GM23338 (cell line): ENCODE measurements around the gene MRPS7. TPM values are rescaled to one million over a fixed set of nuclear protein-coding genes. Genes with fewer than 3 reads are reported as not detected.

Source experiments
- ATAC-seq: fragments of 200-7000 bp; cut with Tn5 transposase; 3 replicates; pipeline ENCODE4 v1.9.1; 2020
- DNase-seq: peaks from one replicate; pipeline ENCODE4 v3.0.0-alpha.2; 2015; ENCODE audit warnings: low spot score
- H2AFZ ChIP-seq: fragments of 200-600 bp; sonication (generic); 2 replicates; pipeline ENCODE4 v1.8.0; 2016; ENCODE audit warnings: antibody characterized with exemption, mild to moderate bottlenecking, moderate library complexity
- H3F3A ChIP-seq: fragments of 200-600 bp; sonication (generic); replicated peaks from 2 replicates; pipeline ENCODE4 v1.8.0; 2017; ENCODE audit warnings: antibody characterized with exemption, mixed run types, low read depth
- H3K27ac ChIP-seq: fragments of 200-600 bp; sonication (generic); 2 replicates; pipeline ENCODE4 v1.6.1; 2016; ENCODE audit warnings: low read depth
- H3K27me3 ChIP-seq: fragments of 200-600 bp; sonication (generic); 2 replicates; pipeline ENCODE4 v1.8.0; 2016; ENCODE audit warnings: mild to moderate bottlenecking, mixed run types, moderate library complexity; ENCODE audit not compliant: insufficient read depth
- H3K36me3 ChIP-seq: fragments of 200-600 bp; sonication (generic); 2 replicates; pipeline ENCODE4 v1.8.0; 2016; ENCODE audit warnings: mild to moderate bottlenecking; ENCODE audit not compliant: insufficient read depth
- H3K4me1 ChIP-seq: fragments of 200-600 bp; sonication (generic); 2 replicates; pipeline ENCODE4 v1.8.0; 2016; ENCODE audit warnings: mild to moderate bottlenecking, moderate library complexity; ENCODE audit not compliant: insufficient read depth
- H3K4me2 ChIP-seq: fragments of 200-600 bp; sonication (generic); 2 replicates; pipeline ENCODE4 v1.7.1; 2017; ENCODE audit warnings: mixed run types
- H3K4me3 ChIP-seq: fragments of 200-600 bp; sonication (generic); 2 replicates; pipeline ENCODE4 v1.6.1; 2016; ENCODE audit warnings: mixed run types
- H3K79me2 ChIP-seq: fragments of 200-600 bp; sonication (generic); replicated peaks from 2 replicates; pipeline ENCODE4 v1.8.0; 2017; ENCODE audit warnings: mild to moderate bottlenecking; ENCODE audit not compliant: insufficient read depth
- H3K9me2 ChIP-seq: fragments of 200-600 bp; sonication (generic); 2 replicates; pipeline ENCODE4 v1.8.0; 2017; ENCODE audit not compliant: insufficient read depth
- H4K20me1 ChIP-seq: fragments of 200-600 bp; sonication (generic); replicated peaks from 2 replicates; pipeline ENCODE4 v1.8.0; 2017; ENCODE audit warnings: mild to moderate bottlenecking; ENCODE audit not compliant: insufficient read depth
- H3K27ac Mint-ChIP-seq: 2 replicates; pipeline ENCODE4 v1.8.0; 2020; ENCODE audit warnings: inconsistent platforms, mild to moderate bottlenecking, moderate library complexity, mixed read lengths
- H3K27me3 Mint-ChIP-seq: 3 replicates; pipeline ENCODE4 v1.8.0; 2022; ENCODE audit warnings: low read depth, mild to moderate bottlenecking, moderate library complexity, mixed read lengths, inconsistent platforms; ENCODE audit not compliant: insufficient read depth, poor library complexity
- H3K36me3 Mint-ChIP-seq: 3 replicates; pipeline ENCODE4 v1.8.0; 2021; ENCODE audit warnings: low read depth, mild to moderate bottlenecking, inconsistent platforms, moderate library complexity, mixed read lengths
- H3K4me1 Mint-ChIP-seq: 3 replicates; pipeline ENCODE4 v1.8.0; 2020; ENCODE audit warnings: mild to moderate bottlenecking, inconsistent platforms, mixed read lengths
- H3K4me3 Mint-ChIP-seq: 3 replicates; pipeline ENCODE4 v1.8.0; 2021; ENCODE audit warnings: moderate library complexity, mild to moderate bottlenecking, inconsistent platforms, mixed read lengths
- H3K9me3 Mint-ChIP-seq: 3 replicates; pipeline ENCODE4 v1.8.0; 2020; ENCODE audit warnings: moderate library complexity, mild to moderate bottlenecking, inconsistent platforms, mixed read lengths
- CREB1 ChIP-seq: fragments of 250-450 bp; sonication (Bioruptor Pico); IDR thresholded peaks from 2 replicates; pipeline ENCODE4 v1.5.0; 2020; ENCODE audit warnings: low read depth, mild to moderate bottlenecking, moderate library complexity
- CTCF ChIP-seq, 2 experiments: fragments of 200-600 bp in 1 of 2; sonication (generic) in 1 of 2; conservative IDR thresholded peaks; 2 replicates each; pipeline versions ENCODE4 v1.5.1 to v1.6.1; 2016 to 2017; ENCODE audit warnings: antibody characterized with exemption in 2 of 2, low read depth in 2 of 2, mild to moderate bottlenecking in 2 of 2, moderate library complexity in 1 of 2
- EZH2 ChIP-seq: fragments of 200-600 bp; sonication (generic); IDR thresholded peaks from one replicate; pipeline ENCODE4 v1.8.0; 2017; ENCODE audit warnings: antibody characterized with exemption, mild to moderate bottlenecking, low read depth; ENCODE audit not compliant: unreplicated experiment
- EZH2phosphoT487 ChIP-seq: fragments of 200-600 bp; sonication (generic); IDR thresholded peaks from one replicate; pipeline ENCODE4 v1.8.1; 2018; ENCODE audit warnings: antibody characterized with exemption; ENCODE audit not compliant: unreplicated experiment
- JUNB ChIP-seq: IDR thresholded peaks from one replicate; pipeline ENCODE4 v1.6.1; 2016; ENCODE audit warnings: antibody characterized with exemption; ENCODE audit not compliant: unreplicated experiment
- NANOG ChIP-seq: IDR thresholded peaks from 2 replicates; pipeline ENCODE4 v1.6.1; 2016; ENCODE audit warnings: antibody characterized with exemption, borderline replicate concordance
- POLR2AphosphoS5 ChIP-seq: IDR thresholded peaks from 2 replicates; pipeline ENCODE4 v1.6.1; 2016; ENCODE audit warnings: antibody characterized with exemption, low read depth
- ZNF114 ChIP-seq: fragments of 250-450 bp; sonication (Bioruptor Pico); IDR thresholded peaks from 2 replicates; pipeline ENCODE4 v1.5.0; 2020; ENCODE audit warnings: mild to moderate bottlenecking, moderate library complexity
- ZNF331 ChIP-seq: fragments of 250-450 bp; sonication (Bioruptor Pico); IDR thresholded peaks from 2 replicates; pipeline ENCODE4 v1.5.0; 2020; ENCODE audit warnings: low read depth, mild to moderate bottlenecking, moderate library complexity
- ZNF462 ChIP-seq: fragments of 250-450 bp; sonication (Bioruptor Pico); IDR thresholded peaks from 2 replicates; pipeline ENCODE4 v1.5.0; 2020; ENCODE audit warnings: mild to moderate bottlenecking, moderate library complexity
- polyA plus RNA-seq: library from polyadenylated mRNA; unstranded; fragments of >200 nt; fragmentation: Nextera tagmentation; extraction: Ambion mirVana; gene quantifications from 2 replicates; pipeline ENCODE4 v1.2.1, GENCODE V29; 2016
- total RNA-seq: library from RNA; depleted of rRNA; stranded (reverse); fragments of >200 nt; shearing (Covaris generic); gene quantifications from 2 replicates; pipeline ENCODE4 v1.2.3, GENCODE V29; 2014
- TF ChIP-seq, protein P1 (sequence below): IDR thresholded peaks from 2 replicates; pipeline ENCODE4 v1.6.1; 2016; ENCODE audit warnings: antibody characterized with exemption

The MRPS7 gene
- total and polyA plus RNA-seq, 2 experiments from 2014 or later, result 60.6 to 114 TPM

- H3K27me3 ChIP-seq, result no peaks in the 10 kb centered on the region
- H3K4me2 ChIP-seq, result no peak overlapping the region
- no peak overlapping the region for H3K27ac ChIP-seq
- no peaks in the 10 kb centered on the region for H3K36me3 ChIP-seq
- Mint-ChIP-seq H3K9me3 (no peaks in the 10 kb centered on the region), H3K36me3 (no peaks in the 10 kb centered on the region), H3K27me3 (peaks cover 10% of the 10 kb centered on the region), H3K4me1 (peaks cover 13% of the 10 kb centered on the region), H3K27ac (no peak overlapping the region), H3K4me3 (no peak overlapping the region; the same call in 2 of the 3 replicates)
- H3K4me3 ChIP-seq, result no peak overlapping the region
- H3K79me2 ChIP-seq, result no peaks in the 10 kb centered on the region
- no peak for TF ChIP-seq CREB1 (CRISPR knock-in tag)
- no peak for TF ChIP-seq NANOG
- no peak for TF ChIP-seq JUNB
- TF ChIP-seq ZNF331 (CRISPR knock-in tag), result no peak
- TF ChIP-seq EZH2, result no peak
- no peak for TF ChIP-seq POLR2AphosphoS5
- no peak for TF ChIP-seq CTCF (conservative IDR thresholded peaks at IDR 0.05; ENCODE audit: low read depth in 2 of 2)
- no peak for TF ChIP-seq EZH2phosphoT487
- TF ChIP-seq, protein P1, sequence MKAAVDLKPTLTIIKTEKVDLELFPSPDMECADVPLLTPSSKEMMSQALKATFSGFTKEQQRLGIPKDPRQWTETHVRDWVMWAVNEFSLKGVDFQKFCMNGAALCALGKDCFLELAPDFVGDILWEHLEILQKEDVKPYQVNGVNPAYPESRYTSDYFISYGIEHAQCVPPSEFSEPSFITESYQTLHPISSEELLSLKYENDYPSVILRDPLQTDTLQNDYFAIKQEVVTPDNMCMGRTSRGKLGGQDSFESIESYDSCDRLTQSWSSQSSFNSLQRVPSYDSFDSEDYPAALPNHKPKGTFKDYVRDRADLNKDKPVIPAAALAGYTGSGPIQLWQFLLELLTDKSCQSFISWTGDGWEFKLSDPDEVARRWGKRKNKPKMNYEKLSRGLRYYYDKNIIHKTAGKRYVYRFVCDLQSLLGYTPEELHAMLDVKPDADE, result no peak
- no peak for TF ChIP-seq ZNF114 (CRISPR knock-in tag)
- no peak for TF ChIP-seq ZNF462 (CRISPR knock-in tag)
- 0 out of 2 replicates have a peak, but pooled peaks cover 3% of the 10 kb centered on the region for H4K20me1 ChIP-seq
- DNase-seq (no peak), ATAC-seq (no peak)
- peaks cover 11% of the 10 kb centered on the region for H3K4me1 ChIP-seq
- no peak overlapping the region for H2AFZ ChIP-seq
- H3F3A ChIP-seq, result no peaks in the 10 kb centered on the region
- no peaks in the 10 kb centered on the region for H3K9me2 ChIP-seq
Measured at GRCh38 chr17:75313941-75314551, 52.4 kb downstream of the MRPS7 start.
